ENCODE results near the gene SYT8. TPM values are rescaled to one million over a fixed set of nuclear protein-coding genes. Genes with fewer than 3 reads are reported as not detected.
"Not testable (repeated sequence)": the region's sequence is repeated elsewhere in the genome, so short reads cannot be mapped to it uniquely, and the experiment has no call there.

Gene SYT8
- total RNA-seq, 2 experiments from 2014 or later, result not detected

DNA sequence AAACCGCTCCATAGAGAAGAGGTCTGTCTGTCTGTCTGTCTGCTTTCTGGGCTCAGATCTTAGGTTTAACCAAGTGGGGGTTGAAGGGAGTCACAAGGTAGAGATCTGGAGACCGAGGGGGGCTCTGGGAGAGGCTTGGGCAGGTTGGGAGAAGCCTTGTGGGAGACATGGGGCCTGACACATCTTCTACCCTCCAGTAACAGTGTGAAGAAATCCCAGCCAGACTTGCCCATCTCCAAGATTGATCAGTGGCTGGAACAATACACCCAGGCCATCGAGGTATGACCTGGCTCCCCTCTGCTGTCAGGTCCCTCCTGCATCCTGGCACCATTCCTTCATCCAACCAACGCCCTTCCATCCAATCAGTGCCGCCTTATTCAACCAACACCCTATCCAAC, 49.5 kb downstream of the SYT8 start:
- no TSS peak for BruUV-seq (replicated peaks)
- H3K4me1 ChIP-seq (ENCODE audit: insufficient read depth, low read length, poor library complexity, severe bottlenecking), result peaks cover 21% of the 10 kb centered on the region
- peaks cover 51% of the 10 kb centered on the region for H3K36me3 ChIP-seq (ENCODE audit: insufficient read depth, low read length)
- no peak for DNase-seq (ENCODE audit: low spot score)
- no peak overlapping the region for H3K27ac ChIP-seq (ENCODE audit: low read depth, low read length, poor library complexity, severe bottlenecking)
- H3K4me3 ChIP-seq (ENCODE audit: low read depth, low read length, poor library complexity, severe bottlenecking), result no peak overlapping the region
- H3K79me2 ChIP-seq (ENCODE audit: insufficient read depth, low read depth, low read length), result no peaks in the 10 kb centered on the region
- CTCF ChIA-PET (ENCODE audit: unreplicated experiment), result no interaction called here
- H3K9me3 ChIP-seq (ENCODE audit: low read length), result no peaks in the 10 kb centered on the region
- no peaks in the 10 kb centered on the region for H4K20me1 ChIP-seq (ENCODE audit: insufficient read depth, low read length)
- no peak for TF ChIP-seq EZH2phosphoT487 (IDR thresholded peaks at IDR 0.05; ENCODE audit: borderline replicate concordance, low read depth, low read length)
- TF ChIP-seq, protein P1, sequence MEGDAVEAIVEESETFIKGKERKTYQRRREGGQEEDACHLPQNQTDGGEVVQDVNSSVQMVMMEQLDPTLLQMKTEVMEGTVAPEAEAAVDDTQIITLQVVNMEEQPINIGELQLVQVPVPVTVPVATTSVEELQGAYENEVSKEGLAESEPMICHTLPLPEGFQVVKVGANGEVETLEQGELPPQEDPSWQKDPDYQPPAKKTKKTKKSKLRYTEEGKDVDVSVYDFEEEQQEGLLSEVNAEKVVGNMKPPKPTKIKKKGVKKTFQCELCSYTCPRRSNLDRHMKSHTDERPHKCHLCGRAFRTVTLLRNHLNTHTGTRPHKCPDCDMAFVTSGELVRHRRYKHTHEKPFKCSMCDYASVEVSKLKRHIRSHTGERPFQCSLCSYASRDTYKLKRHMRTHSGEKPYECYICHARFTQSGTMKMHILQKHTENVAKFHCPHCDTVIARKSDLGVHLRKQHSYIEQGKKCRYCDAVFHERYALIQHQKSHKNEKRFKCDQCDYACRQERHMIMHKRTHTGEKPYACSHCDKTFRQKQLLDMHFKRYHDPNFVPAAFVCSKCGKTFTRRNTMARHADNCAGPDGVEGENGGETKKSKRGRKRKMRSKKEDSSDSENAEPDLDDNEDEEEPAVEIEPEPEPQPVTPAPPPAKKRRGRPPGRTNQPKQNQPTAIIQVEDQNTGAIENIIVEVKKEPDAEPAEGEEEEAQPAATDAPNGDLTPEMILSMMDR (conservative IDR thresholded peaks at IDR 0.05; ENCODE audit: low read length), result no peak
- intact Hi-C loops (cut with micrococcal nuclease; ENCODE audit: unreplicated experiment), result loop anchor here (5.0 kb wide), 1 partner anchor 33 kb away; the partner anchor contains the start of gene TNNT3
- H2AFZ ChIP-seq (ENCODE audit: low read length), result no peak overlapping the region
- no peaks in the 10 kb centered on the region for H3K9me2 ChIP-seq (ENCODE audit: insufficient read depth, low read length)
- POLR2A ChIA-PET, result no interaction called here
- H3K4me2 ChIP-seq (ENCODE audit: low read length), result no peak overlapping the region

DNA sequence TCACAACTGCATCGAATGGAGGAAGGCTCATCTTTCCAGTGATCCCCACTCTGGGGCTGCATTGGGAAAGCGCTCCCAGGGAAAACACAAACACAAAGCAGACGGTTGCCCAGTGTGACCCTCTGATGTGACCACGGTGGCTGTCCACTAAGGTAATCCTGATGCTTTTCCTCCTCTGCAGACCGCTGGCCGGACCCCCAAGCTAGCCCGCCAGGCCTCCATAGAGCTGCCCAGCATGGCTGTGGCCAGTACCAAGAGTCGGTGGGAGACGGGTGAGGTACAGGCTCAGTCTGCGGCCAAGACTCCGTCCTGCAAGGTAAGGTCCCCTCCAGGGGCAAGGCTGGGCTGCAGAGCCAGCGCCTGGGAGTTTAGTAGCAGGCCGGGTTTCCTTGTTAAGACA, 51.8 kb downstream of the SYT8 start:
- H4K20me1 ChIP-seq (ENCODE audit: insufficient read depth, low read length); POLR2A ChIA-PET; H3K4me3 ChIP-seq (ENCODE audit: low read depth, low read length, poor library complexity, severe bottlenecking); DNase-seq (ENCODE audit: low spot score); intact Hi-C loops (cut with micrococcal nuclease; ENCODE audit: unreplicated experiment); H3K9me2 ChIP-seq (ENCODE audit: insufficient read depth, low read length); CTCF ChIA-PET (ENCODE audit: unreplicated experiment); H3K4me2 ChIP-seq (ENCODE audit: low read length); H3K9me3 ChIP-seq (ENCODE audit: low read length); H2AFZ ChIP-seq (ENCODE audit: low read length); BruUV-seq (replicated peaks); H3K27ac ChIP-seq (ENCODE audit: low read depth, low read length, poor library complexity, severe bottlenecking); H3K79me2 ChIP-seq (ENCODE audit: insufficient read depth, low read depth, low read length): not testable (repeated sequence)
- peaks cover 13% of the 10 kb centered on the region for H3K4me1 ChIP-seq (ENCODE audit: insufficient read depth, low read length, poor library complexity, severe bottlenecking)
- peaks cover 51% of the 10 kb centered on the region for H3K36me3 ChIP-seq (ENCODE audit: insufficient read depth, low read length)

Small RNA genes within 50 kb of the gene (microRNA-seq; reads per million reads assigned to microRNA genes)
- not detected for gene MIR4298 (ENCODE audit: borderline replicate concordance)
- 3.8 reads per million for gene MIR7847 (ENCODE audit: borderline replicate concordance)

Small RNA genes within 50 kb of the gene (small RNA-seq; reads per million reads assigned to genes)
- gene AC051649.1, result not detected
- gene MIR4298, result not detected

Other genes starting within 250 kb of the SYT8 start
- not detected in 2 replicates for gene KRTAP5-1, start 249.7 kb upstream of the SYT8 start, total RNA-seq (2014; rRNA removed; shearing (Covaris generic))
- not detected in 2 replicates for gene KRTAP5-1, start 249.7 kb upstream of the SYT8 start, total RNA-seq (2022)
- not detected in 2 replicates for gene KRTAP5-2, start 236.7 kb upstream of the SYT8 start, total RNA-seq (2014; rRNA removed; shearing (Covaris generic))
- not detected in 2 replicates for gene KRTAP5-2, start 236.7 kb upstream of the SYT8 start, total RNA-seq (2022)
- not detected in 2 replicates for gene KRTAP5-3, start 226.5 kb upstream of the SYT8 start, total RNA-seq (2014; rRNA removed; shearing (Covaris generic))
- not detected in 2 replicates for gene KRTAP5-3, start 226.5 kb upstream of the SYT8 start, total RNA-seq (2022)
- gene KRTAP5-4, start 212.9 kb upstream of the SYT8 start, total RNA-seq (2014; rRNA removed; shearing (Covaris generic)), result not detected in 2 replicates
- gene KRTAP5-4, start 212.9 kb upstream of the SYT8 start, total RNA-seq (2022), result not detected in 2 replicates
- not detected in 2 replicates for gene KRTAP5-5, start 205.2 kb upstream of the SYT8 start, total RNA-seq (2014; rRNA removed; shearing (Covaris generic))
- gene KRTAP5-5, start 205.2 kb upstream of the SYT8 start, total RNA-seq (2022), result not detected in 2 replicates
- not detected in 2 replicates for gene KRTAP5-6, start 137.8 kb upstream of the SYT8 start, total RNA-seq (2014; rRNA removed; shearing (Covaris generic))
- gene KRTAP5-6, start 137.8 kb upstream of the SYT8 start, total RNA-seq (2022), result not detected in 2 replicates
- 0.05 and 0.38 TPM in 2 replicates for gene IFITM10, start 84.4 kb upstream of the SYT8 start, total RNA-seq (2014; rRNA removed; shearing (Covaris generic))
- 0.30 and 1.2 TPM in 2 replicates for gene IFITM10, start 84.4 kb upstream of the SYT8 start, total RNA-seq (2022)
- gene CTSD, start 71.1 kb upstream of the SYT8 start, total RNA-seq (2014; rRNA removed; shearing (Covaris generic)), result 27.7 and 31.7 TPM in 2 replicates
- gene CTSD, start 71.1 kb upstream of the SYT8 start, total RNA-seq (2022), result 35.5 and 44.1 TPM in 2 replicates
- 2.5 and 7.3 TPM in 2 replicates for gene TNNI2, start 4.0 kb downstream of the SYT8 start, total RNA-seq (2014; rRNA removed; shearing (Covaris generic))
- gene TNNI2, start 4.0 kb downstream of the SYT8 start, total RNA-seq (2022), result 8.7 and 14.3 TPM in 2 replicates
- gene LSP1, start 18.1 kb downstream of the SYT8 start, total RNA-seq (2014; rRNA removed; shearing (Covaris generic)), result 195 and 232 TPM in 2 replicates
- gene LSP1, start 18.1 kb downstream of the SYT8 start, total RNA-seq (2022), result 225 and 303 TPM in 2 replicates
- not detected in 2 replicates for gene PRR33, start 56.9 kb downstream of the SYT8 start, total RNA-seq (2014; rRNA removed; shearing (Covaris generic))
- not detected in 2 replicates for gene PRR33, start 56.9 kb downstream of the SYT8 start, total RNA-seq (2022)
- 6.2 and 10.0 TPM in 2 replicates for gene TNNT3, start 84.7 kb downstream of the SYT8 start, total RNA-seq (2014; rRNA removed; shearing (Covaris generic))
- 4.7 and 5.8 TPM in 2 replicates for gene TNNT3, start 84.7 kb downstream of the SYT8 start, total RNA-seq (2022)
- gene MRPL23, start 112.3 kb downstream of the SYT8 start, total RNA-seq (2014; rRNA removed; shearing (Covaris generic)), result 149 and 199 TPM in 2 replicates
- gene MRPL23, start 112.3 kb downstream of the SYT8 start, total RNA-seq (2022), result 107 and 131 TPM in 2 replicates
- not detected in 2 replicates for gene H19, start 162.9 kb downstream of the SYT8 start, total RNA-seq (2014; rRNA removed; shearing (Covaris generic))
- not detected in 2 replicates for gene H19, start 162.9 kb downstream of the SYT8 start, total RNA-seq (2022)